ENCODE results near the gene USP24.

USP24 gene

GRCh38 chr1:55081188-55081904, 133.8 kb downstream of the USP24 start:
- H3K4me1 ChIP-seq (ENCODE audit: control insufficient read depth in 5 of 5, insufficient read depth in 5 of 5, low read length in 5 of 5) = peaks cover 0 to 2% (median 0%) of the 10 kb centered on the region in 5 donors
- H3K9me3 ChIP-seq (ENCODE audit: control insufficient read depth in 5 of 5, low read length in 5 of 5) = no peaks in the 10 kb centered on the region
- no peaks in the 10 kb centered on the region for H3K27me3 ChIP-seq (ENCODE audit: control insufficient read depth in 5 of 5, insufficient read depth in 4 of 5, low read length in 5 of 5)
- H3K27ac ChIP-seq (ENCODE audit: low read depth, low read length) = no peak overlapping the region
- H3K4me3 ChIP-seq (ENCODE audit: low read depth in 1 of 5, low read length in 5 of 5) = no peak overlapping the region
- peaks cover 78 to 99% (median 97%) of the 10 kb centered on the region in 5 donors for H3K36me3 ChIP-seq (ENCODE audit: control insufficient read depth in 5 of 5, insufficient read depth in 5 of 5, low read length in 5 of 5)
- no peak overlapping the region for H3K9ac ChIP-seq (ENCODE audit: low read length in 5 of 5)

GRCh38 chr1:55079651-55080050, 135.5 kb downstream of the USP24 start:
- no peaks in the 10 kb centered on the region for H3K9me3 ChIP-seq (ENCODE audit: control insufficient read depth in 5 of 5, low read length in 5 of 5)
- peaks cover 74 to 99% (median 95%) of the 10 kb centered on the region in 5 donors for H3K36me3 ChIP-seq (ENCODE audit: control insufficient read depth in 5 of 5, insufficient read depth in 5 of 5, low read length in 5 of 5)
- peaks cover 0 to 2% (median 0%) of the 10 kb centered on the region in 5 donors for H3K4me1 ChIP-seq (ENCODE audit: control insufficient read depth in 5 of 5, insufficient read depth in 5 of 5, low read length in 5 of 5)
- H3K4me3 ChIP-seq (ENCODE audit: low read depth in 1 of 5, low read length in 5 of 5) = no peak overlapping the region
- H3K27ac ChIP-seq (ENCODE audit: low read depth, low read length) = no peak overlapping the region
- no peak overlapping the region for H3K9ac ChIP-seq (ENCODE audit: low read length in 5 of 5)
- H3K27me3 ChIP-seq (ENCODE audit: control insufficient read depth in 5 of 5, insufficient read depth in 4 of 5, low read length in 5 of 5) = no peaks in the 10 kb centered on the region

- no peak overlapping the region for H3K9ac ChIP-seq (ENCODE audit: low read length in 5 of 5)
- H3K27me3 ChIP-seq (ENCODE audit: control insufficient read depth in 5 of 5, insufficient read depth in 4 of 5, low read length in 5 of 5) = no peaks in the 10 kb centered on the region
- peaks cover 72 to 99% (median 94%) of the 10 kb centered on the region in 5 donors for H3K36me3 ChIP-seq (ENCODE audit: control insufficient read depth in 5 of 5, insufficient read depth in 5 of 5, low read length in 5 of 5)
- H3K27ac ChIP-seq (ENCODE audit: low read depth, low read length) = no peak overlapping the region
- peaks cover 0 to 2% (median 0%) of the 10 kb centered on the region in 5 donors for H3K4me1 ChIP-seq (ENCODE audit: control insufficient read depth in 5 of 5, insufficient read depth in 5 of 5, low read length in 5 of 5)
- no peaks in the 10 kb centered on the region for H3K9me3 ChIP-seq (ENCODE audit: control insufficient read depth in 5 of 5, low read length in 5 of 5)
- H3K4me3 ChIP-seq (ENCODE audit: low read depth in 1 of 5, low read length in 5 of 5) = no peak overlapping the region
These were observed 136.7 kb downstream of the USP24 start for GRCh38 chr1:55078470-55078869.

GRCh38 chr1:55076356-55076755, 138.8 kb downstream of the USP24 start:
- Histone ChIP-seq H3K9ac (ENCODE audit: low read length in 5 of 5) (no peak overlapping the region), H3K4me3 (ENCODE audit: low read depth in 1 of 5, low read length in 5 of 5) (no peak overlapping the region), H3K27me3 (ENCODE audit: control insufficient read depth in 5 of 5, insufficient read depth in 4 of 5, low read length in 5 of 5) (no peaks in the 10 kb centered on the region), H3K9me3 (ENCODE audit: control insufficient read depth in 5 of 5, low read length in 5 of 5) (no peaks in the 10 kb centered on the region), H3K27ac (ENCODE audit: low read depth, low read length) (no peak overlapping the region), H3K4me1 (ENCODE audit: control insufficient read depth in 5 of 5, insufficient read depth in 5 of 5, low read length in 5 of 5) (no peaks in the 10 kb centered on the region), H3K36me3 (ENCODE audit: control insufficient read depth in 5 of 5, insufficient read depth in 5 of 5, low read length in 5 of 5) (peaks cover 79 to 99% (median 94%) of the 10 kb centered on the region in 5 donors)

DNA sequence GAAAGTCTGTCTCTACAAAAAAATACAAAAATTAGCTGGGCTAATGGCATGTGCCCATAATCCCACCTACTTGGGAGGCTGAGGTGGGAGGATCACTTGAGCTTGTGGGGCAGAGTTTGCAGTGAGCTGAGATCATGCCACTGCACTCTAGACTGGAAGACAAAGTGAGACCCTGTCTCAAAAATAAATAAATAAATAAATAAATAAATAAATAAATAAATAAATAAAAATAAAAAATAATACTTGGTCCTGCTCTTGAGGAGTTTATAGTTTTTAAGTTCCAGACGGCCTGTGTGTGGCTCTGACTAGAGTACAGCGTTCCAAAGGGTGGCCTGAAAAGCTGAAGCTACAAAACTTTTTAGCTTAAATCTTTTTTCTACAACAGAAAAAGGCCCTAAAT, 140.7 kb downstream of the USP24 start:
- no peak overlapping the region for H3K27ac ChIP-seq (ENCODE audit: low read depth, low read length)
- H3K36me3 ChIP-seq (ENCODE audit: control insufficient read depth in 5 of 5, insufficient read depth in 5 of 5, low read length in 5 of 5) = peaks cover 64 to 98% (median 93%) of the 10 kb centered on the region in 5 donors
- H3K9me3 ChIP-seq (ENCODE audit: control insufficient read depth in 5 of 5, low read length in 5 of 5) = no peaks in the 10 kb centered on the region
- H3K4me1 ChIP-seq (ENCODE audit: control insufficient read depth in 5 of 5, insufficient read depth in 5 of 5, low read length in 5 of 5) = no peaks in the 10 kb centered on the region
- H3K4me3 ChIP-seq (ENCODE audit: low read depth in 1 of 5, low read length in 5 of 5) = no peak overlapping the region
- H3K27me3 ChIP-seq (ENCODE audit: control insufficient read depth in 5 of 5, insufficient read depth in 4 of 5, low read length in 5 of 5) = no peaks in the 10 kb centered on the region
- no peak overlapping the region for H3K9ac ChIP-seq (ENCODE audit: low read length in 5 of 5)

GRCh38 chr1:55073187-55073916, 141.8 kb downstream of the USP24 start:
- Histone ChIP-seq H3K4me1 (ENCODE audit: control insufficient read depth in 5 of 5, insufficient read depth in 5 of 5, low read length in 5 of 5) (no peaks in the 10 kb centered on the region), H3K9me3 (ENCODE audit: control insufficient read depth in 5 of 5, low read length in 5 of 5) (no peaks in the 10 kb centered on the region), H3K4me3 (ENCODE audit: low read depth in 1 of 5, low read length in 5 of 5) (no peak overlapping the region), H3K36me3 (ENCODE audit: control insufficient read depth in 5 of 5, insufficient read depth in 5 of 5, low read length in 5 of 5) (peaks cover 61 to 98% (median 94%) of the 10 kb centered on the region in 5 donors), H3K27ac (ENCODE audit: low read depth, low read length) (no peak overlapping the region), H3K27me3 (ENCODE audit: control insufficient read depth in 5 of 5, insufficient read depth in 4 of 5, low read length in 5 of 5) (no peaks in the 10 kb centered on the region), H3K9ac (ENCODE audit: low read length in 5 of 5) (no peak overlapping the region)

DNA sequence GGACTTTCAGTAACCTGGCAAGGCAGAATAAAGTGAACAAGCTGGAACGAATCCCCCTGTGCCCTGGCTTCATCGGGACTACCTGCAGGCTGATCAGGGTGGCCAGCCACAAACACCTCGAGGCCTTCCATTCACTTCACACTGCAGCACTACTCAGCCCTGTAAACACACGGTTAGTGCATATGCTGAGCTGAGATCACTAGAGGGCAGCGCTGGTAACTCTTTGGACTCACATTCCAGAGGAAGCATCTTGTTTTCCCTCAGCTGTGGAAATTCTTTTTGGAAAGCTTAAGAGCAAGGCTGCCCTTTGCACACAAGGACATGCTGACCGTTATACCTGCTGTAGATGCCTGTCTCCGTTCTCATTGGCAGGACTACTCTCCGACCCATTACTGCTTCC, 143.7 kb downstream of the USP24 start:
- Histone ChIP-seq H3K36me3 (ENCODE audit: control insufficient read depth in 5 of 5, insufficient read depth in 5 of 5, low read length in 5 of 5) (peaks cover 44 to 97% (median 89%) of the 10 kb centered on the region in 5 donors), H3K9me3 (ENCODE audit: control insufficient read depth in 5 of 5, low read length in 5 of 5) (no peaks in the 10 kb centered on the region), H3K27ac (ENCODE audit: low read depth, low read length) (no peak overlapping the region), H3K27me3 (ENCODE audit: control insufficient read depth in 5 of 5, insufficient read depth in 4 of 5, low read length in 5 of 5) (no peaks in the 10 kb centered on the region), H3K4me1 (ENCODE audit: control insufficient read depth in 5 of 5, insufficient read depth in 5 of 5, low read length in 5 of 5) (peaks cover 0 to 3% (median 0%) of the 10 kb centered on the region in 5 donors), H3K9ac (ENCODE audit: low read length in 5 of 5) (no peak overlapping the region), H3K4me3 (ENCODE audit: low read depth in 1 of 5, low read length in 5 of 5) (no peak overlapping the region)

DNA sequence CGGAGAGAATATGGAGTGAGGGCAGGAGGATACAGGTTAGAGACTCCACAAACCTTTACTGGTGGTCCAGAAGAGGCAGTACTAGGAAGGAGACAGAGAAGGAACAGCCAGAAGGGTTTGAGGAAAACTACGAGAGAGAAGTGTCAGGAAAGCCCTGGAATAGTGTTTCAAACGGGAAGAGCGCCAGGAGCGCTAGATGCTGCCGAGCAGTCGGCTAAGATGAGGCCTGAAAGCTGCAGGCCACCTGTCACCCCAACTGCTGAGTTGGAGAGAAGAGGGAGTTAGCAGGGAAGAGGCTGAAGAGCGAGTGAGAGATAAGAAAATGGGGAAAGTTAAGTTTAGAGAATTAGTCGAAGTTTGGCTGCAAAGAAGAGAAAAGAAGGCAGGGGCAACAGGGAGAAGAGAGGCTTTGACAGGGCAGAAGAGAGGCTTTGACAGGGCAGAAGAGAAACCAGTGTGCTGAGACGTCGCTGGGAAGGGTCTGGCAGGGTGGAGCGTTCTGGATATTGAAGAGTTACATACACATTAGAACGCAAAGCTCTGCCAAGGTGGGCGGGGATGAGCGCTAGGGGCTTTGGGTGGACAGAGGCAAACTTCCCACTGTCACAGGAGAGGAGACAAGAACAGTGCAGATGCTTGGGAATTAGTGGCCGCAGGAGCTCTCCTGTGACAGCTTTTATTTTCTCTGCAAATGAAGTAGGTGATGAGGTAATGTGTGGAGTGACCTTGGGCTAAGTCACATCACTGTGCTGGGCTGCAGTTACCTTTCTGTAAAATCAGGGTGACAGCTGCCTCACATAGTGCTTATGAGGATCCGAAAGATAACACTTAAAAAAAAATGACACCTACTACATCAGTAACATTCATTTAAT, 144.6 kb downstream of the USP24 start:
- Histone ChIP-seq H3K27me3 (ENCODE audit: control insufficient read depth in 5 of 5, insufficient read depth in 4 of 5, low read length in 5 of 5) (no peaks in the 10 kb centered on the region), H3K9ac (ENCODE audit: low read length in 5 of 5) (no peak overlapping the region), H3K27ac (ENCODE audit: low read depth, low read length) (no peak overlapping the region), H3K4me1 (ENCODE audit: control insufficient read depth in 5 of 5, insufficient read depth in 5 of 5, low read length in 5 of 5) (peaks cover 0 to 3% (median 0%) of the 10 kb centered on the region in 5 donors), H3K4me3 (ENCODE audit: low read depth in 1 of 5, low read length in 5 of 5) (no peak overlapping the region), H3K9me3 (ENCODE audit: control insufficient read depth in 5 of 5, low read length in 5 of 5) (no peaks in the 10 kb centered on the region), H3K36me3 (ENCODE audit: control insufficient read depth in 5 of 5, insufficient read depth in 5 of 5, low read length in 5 of 5) (peaks cover 38 to 97% (median 86%) of the 10 kb centered on the region in 5 donors)

GRCh38 chr1:55069280-55069679, 145.9 kb downstream of the USP24 start:
- H3K27ac ChIP-seq (ENCODE audit: low read depth, low read length) = no peak overlapping the region
- no peaks in the 10 kb centered on the region for H3K27me3 ChIP-seq (ENCODE audit: control insufficient read depth in 5 of 5, insufficient read depth in 4 of 5, low read length in 5 of 5)
- peaks cover 0 to 12% (median 6%) of the 10 kb centered on the region in 5 donors for H3K4me1 ChIP-seq (ENCODE audit: control insufficient read depth in 5 of 5, insufficient read depth in 5 of 5, low read length in 5 of 5)
- H3K4me3 ChIP-seq (ENCODE audit: low read depth in 1 of 5, low read length in 5 of 5) = no peak overlapping the region
- peaks cover 29 to 85% (median 76%) of the 10 kb centered on the region in 5 donors for H3K36me3 ChIP-seq (ENCODE audit: control insufficient read depth in 5 of 5, insufficient read depth in 5 of 5, low read length in 5 of 5)
- H3K9ac ChIP-seq (ENCODE audit: low read length in 5 of 5) = no peak overlapping the region
- no peaks in the 10 kb centered on the region for H3K9me3 ChIP-seq (ENCODE audit: control insufficient read depth in 5 of 5, low read length in 5 of 5)
